ENCODE data around the gene LRMDA.

- TF ChIP-seq MAX (IDR thresholded peaks at IDR 0.05) = no peak
- TF ChIP-seq TCF12 (IDR thresholded peaks at IDR 0.05; ENCODE audit: low read depth) = no peak
- TF ChIP-seq TEAD4 (IDR thresholded peaks at IDR 0.05) = no peak
- TF ChIP-seq RAD21 (IDR thresholded peaks at IDR 0.05; ENCODE audit: low read depth) = no peak
- TF ChIP-seq USF1 (IDR thresholded peaks at IDR 0.05) = no peak
- TF ChIP-seq REST (IDR thresholded peaks at IDR 0.05; ENCODE audit: low read depth) = no peak
- no peak for TF ChIP-seq YY1 (IDR thresholded peaks at IDR 0.05; ENCODE audit: low read depth)
Measured at GRCh38 chr10:75408509-75408875, 22.9 kb upstream of the LRMDA start.

Measured in Ishikawa (cell line).